ENCODE data around the gene MOV10.
A peak's percentile ranks its signal among the peaks of the same experiment; 100 is the strongest.

MOV10 gene

DNA sequence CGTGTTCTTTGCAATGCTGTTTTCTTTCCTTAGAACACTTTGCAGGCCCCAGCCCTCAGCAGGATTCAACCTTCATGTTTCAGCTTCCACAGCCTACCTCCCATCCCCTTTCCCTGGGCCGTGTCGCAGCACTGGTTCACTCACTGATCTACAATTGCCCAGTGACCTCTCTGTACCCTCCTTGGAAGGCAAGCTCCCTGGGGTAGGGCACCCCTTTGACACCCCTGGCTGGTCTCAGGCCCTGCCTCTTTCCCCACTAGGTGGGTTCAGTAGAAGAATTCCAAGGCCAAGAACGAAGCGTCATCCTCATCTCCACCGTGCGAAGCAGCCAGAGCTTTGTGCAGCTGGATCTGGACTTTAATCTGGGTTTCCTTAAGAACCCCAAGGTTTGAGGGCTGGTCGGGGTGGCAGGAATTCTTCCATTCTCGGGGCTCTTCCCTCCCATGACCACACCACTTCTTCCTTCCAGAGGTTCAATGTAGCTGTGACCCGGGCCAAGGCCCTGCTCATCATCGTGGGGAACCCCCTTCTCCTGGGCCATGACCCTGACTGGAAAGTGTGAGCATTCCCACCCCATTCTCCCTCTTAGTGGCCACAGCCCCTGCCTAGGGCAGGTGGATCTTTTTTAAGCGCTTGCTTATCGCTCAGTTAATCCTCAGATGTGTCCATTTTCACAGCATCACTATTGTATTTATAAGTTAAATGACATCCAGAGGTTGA is 25.1 kb downstream of the MOV10 start:
- DNase-seq = no peak
- peak; percentile 41 for ATAC-seq
- H3K36me3 Mint-ChIP-seq (ENCODE audit: low read depth) = peaks cover 9% of the 10 kb centered on the region
- H3K4me1 Mint-ChIP-seq = peaks cover 50% of the 10 kb centered on the region
- peak overlapping the region; percentile 93 for H3K27ac Mint-ChIP-seq
- H3K4me3 Mint-ChIP-seq = no peak overlapping the region
- no peaks in the 10 kb centered on the region for H3K27me3 Mint-ChIP-seq
- H3K9me3 Mint-ChIP-seq = no peaks in the 10 kb centered on the region

DNA sequence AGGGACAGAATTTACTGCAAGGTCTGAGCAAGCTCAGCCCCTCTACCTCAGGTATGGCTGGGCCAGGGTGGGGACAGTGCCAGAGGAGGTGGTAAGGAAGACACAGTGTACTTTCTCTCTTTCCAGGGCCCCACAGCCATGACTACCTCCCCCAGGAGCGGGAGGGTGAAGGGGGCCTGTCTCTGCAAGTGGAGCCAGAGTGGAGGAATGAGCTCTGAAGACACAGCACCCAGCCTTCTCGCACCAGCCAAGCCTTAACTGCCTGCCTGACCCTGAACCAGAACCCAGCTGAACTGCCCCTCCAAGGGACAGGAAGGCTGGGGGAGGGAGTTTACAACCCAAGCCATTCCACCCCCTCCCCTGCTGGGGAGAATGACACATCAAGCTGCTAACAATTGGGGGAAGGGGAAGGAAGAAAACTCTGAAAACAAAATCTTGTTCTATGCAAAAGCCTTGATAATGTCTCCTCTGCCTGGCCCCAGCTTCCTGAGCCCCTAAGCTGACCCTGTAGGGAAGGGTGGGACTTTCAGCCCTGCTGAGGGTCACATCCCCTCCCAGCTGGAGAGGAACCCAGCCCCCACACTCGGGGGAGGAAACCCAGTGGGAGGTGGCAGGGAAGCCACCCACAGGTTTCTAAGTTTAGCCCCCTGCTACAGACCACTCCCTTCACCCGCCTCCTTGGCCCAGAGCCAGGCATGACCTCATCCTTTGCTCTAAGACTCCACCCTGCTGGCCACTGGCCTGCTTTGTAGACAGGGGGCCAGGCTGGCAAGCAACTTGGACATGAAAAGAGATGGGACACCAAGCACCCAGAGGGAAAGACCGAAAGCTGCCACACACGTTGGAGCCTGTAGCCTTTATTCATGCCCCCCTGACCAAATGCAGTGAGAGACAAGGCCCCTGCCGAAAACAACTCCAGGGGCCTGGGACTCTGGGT is 26.1 kb downstream of the MOV10 start:
- Mint-ChIP-seq H3K4me1 (peaks cover 60% of the 10 kb centered on the region), H3K27ac (peak overlapping the region; percentile 93), H3K4me3 (peak overlapping the region; percentile 48), H3K27me3 (no peaks in the 10 kb centered on the region), H3K36me3 (ENCODE audit: low read depth) (peaks cover 9% of the 10 kb centered on the region), H3K9me3 (no peaks in the 10 kb centered on the region)
- peak; percentile 33 for ATAC-seq
- DNase-seq = peak; percentile 85

DNA sequence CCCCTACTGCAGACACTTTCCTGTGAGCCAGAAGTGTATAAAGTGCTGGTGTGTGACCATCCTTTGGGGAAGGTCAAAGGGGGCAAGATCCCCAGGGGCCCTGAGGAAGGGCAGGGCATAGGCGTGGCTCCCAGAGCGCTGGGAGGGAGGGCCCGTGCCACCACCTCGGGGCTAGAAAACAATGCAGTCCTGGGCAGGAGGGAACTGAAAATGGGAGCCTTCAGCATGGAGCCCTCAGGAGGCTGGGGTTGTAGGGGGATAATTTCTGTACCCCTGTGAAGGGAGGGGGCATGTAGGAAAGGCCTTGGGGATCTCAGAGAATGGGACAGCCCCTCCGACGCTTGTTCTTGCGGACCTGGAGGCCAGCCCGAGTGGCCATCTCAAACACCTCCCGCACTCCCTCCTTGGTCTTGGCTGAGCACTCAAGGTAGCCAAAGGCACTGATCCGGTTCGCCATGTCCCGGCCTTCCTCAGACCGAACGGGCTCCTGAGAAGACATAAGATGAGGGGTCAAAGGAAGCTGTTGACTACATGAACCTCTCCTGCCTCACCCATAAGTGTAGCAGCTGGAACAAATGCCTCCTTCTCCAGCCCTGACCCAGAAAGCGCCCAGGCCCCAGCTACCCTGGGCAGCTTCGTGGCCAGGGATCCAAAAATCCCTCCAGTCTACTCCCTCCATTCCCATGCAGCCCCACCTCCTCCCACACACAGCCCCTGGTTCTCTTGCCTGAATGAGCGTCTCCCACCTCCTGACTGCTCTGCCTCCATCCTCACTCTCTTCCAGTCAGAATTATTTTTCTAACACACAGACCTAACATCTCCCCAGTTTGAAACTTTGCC is 27.0 kb downstream of the MOV10 start:
- H3K4me3 Mint-ChIP-seq = peak overlapping the region; percentile 48
- H3K36me3 Mint-ChIP-seq (ENCODE audit: low read depth) = peaks cover 9% of the 10 kb centered on the region
- peaks cover 67% of the 10 kb centered on the region for H3K4me1 Mint-ChIP-seq
- peak overlapping the region; percentile 93 for H3K27ac Mint-ChIP-seq
- no peak for DNase-seq
- no peaks in the 10 kb centered on the region for H3K27me3 Mint-ChIP-seq
- no peaks in the 10 kb centered on the region for H3K9me3 Mint-ChIP-seq
- no peak for ATAC-seq

DNA sequence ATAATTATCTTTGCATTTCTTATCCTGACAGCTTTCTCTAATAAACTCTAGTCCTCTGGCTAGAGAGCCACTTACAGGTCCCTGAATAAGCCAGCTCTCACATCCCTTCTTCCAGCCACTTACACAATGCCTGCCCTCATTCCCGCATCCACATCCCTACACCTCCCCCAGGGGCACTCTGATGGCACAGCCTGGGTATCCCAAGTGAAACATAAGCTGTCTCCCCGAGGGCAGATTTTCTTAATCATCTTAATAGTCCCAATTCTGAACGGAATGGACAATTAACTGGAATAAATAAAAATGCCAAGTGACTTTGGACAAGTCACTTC is 27.6 kb downstream of the MOV10 start:
- no peaks in the 10 kb centered on the region for H3K9me3 Mint-ChIP-seq
- ATAC-seq (no peak), DNase-seq (no peak)
- H3K4me1 Mint-ChIP-seq = peaks cover 67% of the 10 kb centered on the region
- H3K27ac Mint-ChIP-seq = peak overlapping the region; percentile 46
- H3K27me3 Mint-ChIP-seq = no peaks in the 10 kb centered on the region
- peaks cover 9% of the 10 kb centered on the region for H3K36me3 Mint-ChIP-seq (ENCODE audit: low read depth)
- H3K4me3 Mint-ChIP-seq = no peak overlapping the region

DNA sequence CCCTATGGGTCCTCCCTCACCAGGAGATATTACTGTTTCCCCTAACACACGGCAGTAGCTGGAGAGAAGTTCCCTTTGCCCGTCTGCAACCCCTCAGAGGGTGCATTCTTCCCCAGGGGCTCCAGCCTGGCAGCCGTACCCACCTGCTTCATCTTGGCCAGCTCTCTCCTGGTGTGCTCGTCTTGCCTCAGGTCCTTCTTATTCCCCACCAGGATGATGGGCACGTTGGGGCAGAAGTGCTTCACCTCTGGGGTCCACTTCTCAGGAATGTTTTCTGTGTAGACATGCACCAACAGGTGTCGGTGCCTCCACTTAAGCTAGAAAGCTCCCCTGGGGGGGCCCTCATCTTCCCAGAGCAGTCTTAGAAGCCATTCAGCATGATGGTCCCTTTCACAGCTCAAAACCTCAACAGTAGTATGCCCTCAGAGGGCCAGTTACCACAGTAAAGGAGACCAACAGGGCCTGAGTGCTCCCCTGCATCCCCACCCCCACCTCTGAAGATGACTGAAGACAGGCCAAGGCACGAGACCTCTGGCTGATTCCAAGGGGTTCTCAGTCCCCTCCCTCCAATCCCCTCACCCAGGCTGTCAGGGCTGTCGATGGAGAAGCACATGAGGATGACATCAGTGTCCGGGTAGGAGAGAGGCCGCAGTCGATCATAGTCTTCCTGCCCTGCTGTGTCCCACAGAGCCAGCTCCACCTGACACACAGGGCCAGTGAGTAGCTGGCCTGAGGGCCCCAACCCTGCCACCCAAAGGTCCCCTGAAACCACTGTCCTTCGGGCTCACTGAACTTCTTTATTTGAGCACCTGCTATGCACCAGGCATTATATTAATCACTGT is 28.2 kb downstream of the MOV10 start:
- ATAC-seq = no peak
- Mint-ChIP-seq H3K27me3 (no peaks in the 10 kb centered on the region), H3K9me3 (no peaks in the 10 kb centered on the region), H3K36me3 (ENCODE audit: low read depth) (peaks cover 9% of the 10 kb centered on the region), H3K4me3 (no peak overlapping the region), H3K4me1 (peaks cover 67% of the 10 kb centered on the region), H3K27ac (peak overlapping the region; percentile 46)
- DNase-seq = no peak

DNA sequence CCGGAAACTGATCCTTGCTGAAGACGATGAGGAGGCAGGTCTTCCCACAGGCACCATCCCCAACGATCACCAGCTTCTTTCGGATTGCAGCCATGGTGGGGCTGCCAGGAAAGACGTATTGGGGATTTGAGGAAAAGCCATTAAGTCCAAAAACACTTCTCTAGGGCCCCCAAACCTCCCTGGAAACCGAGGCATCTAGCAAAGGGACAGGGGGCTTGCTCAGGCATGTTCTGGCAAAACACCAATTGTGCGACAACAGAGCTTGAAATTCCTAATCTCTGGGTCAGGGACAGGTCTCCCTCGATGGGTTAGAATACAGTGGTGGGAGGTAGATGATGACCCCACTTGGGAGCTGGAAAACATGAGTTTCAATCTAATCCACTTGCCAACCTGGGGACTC is 29.2 kb downstream of the MOV10 start:
- DNase-seq = no peak
- Mint-ChIP-seq H3K4me3 (no peak overlapping the region), H3K27me3 (peaks cover 2% of the 10 kb centered on the region), H3K27ac (no peak overlapping the region), H3K4me1 (peaks cover 67% of the 10 kb centered on the region), H3K36me3 (ENCODE audit: low read depth) (peaks cover 9% of the 10 kb centered on the region), H3K9me3 (no peaks in the 10 kb centered on the region)
- no peak for ATAC-seq

DNA sequence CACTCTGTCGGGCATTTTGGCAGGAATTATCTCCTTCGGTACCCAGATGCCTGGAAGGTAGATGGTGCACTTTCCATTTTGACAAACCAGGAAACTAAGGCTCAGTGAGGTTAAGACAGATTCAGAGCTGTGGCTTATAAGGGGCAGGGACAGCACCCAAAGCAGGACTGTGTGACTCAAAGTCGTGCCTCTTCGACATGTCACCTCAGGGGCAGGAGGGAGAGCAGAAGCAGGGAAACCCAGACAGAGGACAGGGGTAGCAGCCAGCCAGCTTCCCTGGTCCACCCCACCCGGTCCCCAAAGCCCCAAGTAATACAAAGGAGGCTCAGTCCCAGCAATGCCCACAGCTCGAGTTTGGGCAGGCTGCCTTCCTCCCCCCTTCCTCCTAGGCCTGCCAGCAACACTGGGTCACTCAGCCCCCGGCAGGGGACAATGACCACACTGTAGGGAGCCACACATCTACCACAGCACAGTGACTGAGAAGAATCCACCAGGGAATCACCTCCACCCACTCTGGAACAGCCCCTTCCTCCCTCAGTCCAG is 30.0 kb downstream of the MOV10 start:
- peak; percentile 63 for ATAC-seq
- Mint-ChIP-seq H3K27ac (peak overlapping the region; percentile 78), H3K9me3 (no peaks in the 10 kb centered on the region), H3K4me1 (peaks cover 65% of the 10 kb centered on the region), H3K36me3 (ENCODE audit: low read depth) (peaks cover 9% of the 10 kb centered on the region), H3K27me3 (peaks cover 2% of the 10 kb centered on the region), H3K4me3 (peak overlapping the region; percentile 74)
- DNase-seq = peak; percentile 56

DNA sequence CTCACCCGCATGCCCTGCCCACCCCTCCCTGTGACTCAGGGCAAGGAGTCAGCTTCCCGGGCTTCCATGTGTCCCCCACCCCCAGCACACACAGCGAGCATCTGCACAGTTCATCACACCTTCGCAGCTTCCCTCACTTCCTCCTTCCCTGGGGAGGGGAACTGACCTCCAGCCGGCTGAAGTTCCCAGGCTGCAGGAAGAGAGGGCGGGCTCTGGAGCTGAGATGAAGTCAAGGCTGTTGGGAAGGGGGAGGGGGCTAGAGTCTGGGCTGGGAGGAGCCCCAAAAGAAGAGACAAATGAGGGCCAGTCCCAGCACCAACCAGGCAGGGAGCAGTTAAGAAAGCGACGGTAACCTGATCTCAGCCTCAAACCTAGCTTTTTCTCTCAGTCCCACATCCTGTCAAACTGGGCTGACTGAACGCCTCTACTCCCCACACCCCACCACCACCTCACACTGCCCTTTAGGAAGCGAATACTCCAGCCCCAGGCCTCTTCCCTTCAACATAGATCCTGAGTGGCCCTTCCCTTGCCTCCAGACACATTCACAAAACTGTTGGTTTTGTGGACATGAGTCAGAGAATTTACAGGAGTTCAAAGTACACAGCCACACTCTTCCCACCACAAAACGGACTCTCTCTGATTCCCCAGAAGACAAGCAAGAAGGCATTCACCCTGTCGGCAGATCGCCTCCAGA is 30.6 kb downstream of the MOV10 start:
- DNase-seq (peak; percentile 62), ATAC-seq (peak; percentile 62)
- H3K4me3 Mint-ChIP-seq = peak overlapping the region; percentile 74
- peaks cover 64% of the 10 kb centered on the region for H3K4me1 Mint-ChIP-seq
- peaks cover 9% of the 10 kb centered on the region for H3K36me3 Mint-ChIP-seq (ENCODE audit: low read depth)
- H3K27me3 Mint-ChIP-seq = peaks cover 2% of the 10 kb centered on the region
- H3K9me3 Mint-ChIP-seq = no peaks in the 10 kb centered on the region
- peak overlapping the region; percentile 78 for H3K27ac Mint-ChIP-seq

DNA sequence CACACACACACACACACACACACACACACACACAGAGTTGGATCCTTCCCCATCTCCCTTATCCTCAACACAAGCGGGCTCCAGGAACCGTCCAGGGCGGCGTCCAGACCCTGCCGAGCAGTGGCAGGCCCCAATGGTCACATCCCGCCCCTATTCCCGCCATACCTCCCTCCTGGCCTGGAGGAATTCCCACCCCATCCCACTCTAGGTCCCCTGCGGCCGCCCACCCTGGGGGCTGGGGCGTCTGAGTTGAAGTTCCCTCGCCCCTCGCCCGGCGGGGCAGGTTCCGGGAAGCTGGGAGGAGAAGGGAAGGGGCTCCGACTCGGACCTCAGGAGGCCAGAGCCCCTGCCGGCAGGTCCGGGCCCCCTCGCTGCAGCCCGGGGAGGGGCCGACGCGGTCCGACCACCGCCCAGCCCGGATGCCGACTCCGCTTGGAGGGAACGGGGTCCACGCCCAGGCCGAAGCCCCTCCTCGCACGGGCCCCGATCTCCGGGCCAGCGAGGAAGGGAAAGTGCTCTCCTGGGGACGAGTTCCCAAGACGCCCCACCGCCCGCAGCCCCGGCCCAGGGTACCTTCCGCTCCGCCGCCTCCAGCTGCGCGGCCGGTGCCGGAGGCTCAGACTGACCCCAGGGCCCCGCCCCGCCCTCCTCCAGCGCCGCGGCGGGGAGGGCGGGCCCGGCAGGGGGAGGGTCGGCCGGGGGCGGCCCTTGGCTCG is 32.2 kb downstream of the MOV10 start, which contains the start of gene RHOC:
Gene RHOC, minus strand, starts transcription at position 623 of the 716 bp plus-strand sequence. CDS start 3,328 bp downstream, outside the sequence.
- H3K36me3 Mint-ChIP-seq (ENCODE audit: low read depth) = peaks cover 5% of the 10 kb centered on the region
- DNase-seq = no peak
- peaks cover 48% of the 10 kb centered on the region for H3K4me1 Mint-ChIP-seq
- peaks cover 2% of the 10 kb centered on the region for H3K27me3 Mint-ChIP-seq
- ATAC-seq = peak; percentile 29
- no peaks in the 10 kb centered on the region for H3K9me3 Mint-ChIP-seq
- H3K4me3 Mint-ChIP-seq = peak within 1 kb of the TSS; percentile 74
- H3K27ac Mint-ChIP-seq = no peak within 1 kb of the TSS

DNA sequence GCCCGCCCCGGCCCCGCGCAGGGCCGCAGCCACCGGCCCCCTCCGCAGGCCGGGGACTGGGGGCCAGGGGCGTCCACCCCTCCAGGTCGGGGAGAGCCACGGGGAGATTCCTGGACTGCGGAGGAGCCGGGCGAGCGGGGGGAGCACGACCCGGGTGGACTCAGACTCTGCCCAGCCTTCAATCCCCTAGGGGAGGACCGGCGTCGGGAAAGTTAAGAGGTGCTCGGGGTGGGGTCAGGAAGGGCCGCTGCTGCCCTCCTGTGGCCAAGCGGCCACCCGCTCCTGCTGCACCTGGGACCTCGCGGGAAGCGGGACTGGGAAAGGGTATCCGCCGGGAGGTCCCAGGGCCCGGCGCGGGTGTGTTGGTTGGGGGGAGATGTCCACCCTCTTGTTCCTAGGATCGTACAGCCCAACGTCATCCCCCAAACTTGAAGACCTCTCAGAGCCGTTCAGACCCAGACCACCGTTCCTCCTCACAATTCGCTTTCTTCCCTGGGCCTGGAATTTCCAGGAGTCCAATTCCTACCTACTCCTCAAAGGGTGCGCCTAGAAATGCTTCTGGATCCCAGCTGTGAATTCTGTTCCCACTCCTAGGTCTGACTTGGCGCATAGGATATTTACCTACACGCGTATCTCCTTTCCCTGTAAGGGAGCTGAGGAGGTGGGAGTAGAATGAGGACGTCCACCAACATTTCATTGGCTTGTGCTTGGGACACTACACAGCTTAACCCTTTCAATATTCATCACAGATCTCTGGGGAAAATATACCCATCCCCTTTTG is 33.0 kb downstream of the MOV10 start:
- Mint-ChIP-seq H3K36me3 (ENCODE audit: low read depth) (no peaks in the 10 kb centered on the region), H3K4me3 (peak overlapping the region; percentile 65), H3K27ac (no peak overlapping the region), H3K9me3 (no peaks in the 10 kb centered on the region), H3K27me3 (peaks cover 2% of the 10 kb centered on the region), H3K4me1 (peaks cover 41% of the 10 kb centered on the region)
- peak; percentile 79 for DNase-seq
- peak; percentile 54 for ATAC-seq

DNA sequence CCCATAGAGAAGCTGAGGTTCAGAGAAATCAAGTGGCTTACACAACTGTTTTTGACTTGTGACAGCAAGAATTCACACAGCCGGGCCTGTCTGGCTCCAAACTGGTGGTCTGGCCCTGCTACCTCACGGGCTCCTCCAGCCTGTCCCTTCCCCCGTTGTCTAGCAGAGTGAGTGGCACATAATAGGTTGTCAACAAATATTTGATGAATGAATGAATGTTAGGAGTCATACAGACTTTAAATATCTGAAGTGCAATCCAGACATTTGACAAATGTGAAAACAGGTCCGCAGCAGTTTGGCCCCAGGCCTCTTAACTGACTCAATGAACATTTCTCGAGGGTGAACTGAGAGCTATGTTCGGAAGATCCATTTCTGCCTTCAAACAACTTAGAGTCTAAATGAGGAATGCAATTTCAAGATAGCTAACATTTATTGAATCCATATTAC is 33.6 kb downstream of the MOV10 start:
- DNase-seq = no peak
- Mint-ChIP-seq H3K27ac (no peak overlapping the region), H3K4me1 (peaks cover 36% of the 10 kb centered on the region)

DNA sequence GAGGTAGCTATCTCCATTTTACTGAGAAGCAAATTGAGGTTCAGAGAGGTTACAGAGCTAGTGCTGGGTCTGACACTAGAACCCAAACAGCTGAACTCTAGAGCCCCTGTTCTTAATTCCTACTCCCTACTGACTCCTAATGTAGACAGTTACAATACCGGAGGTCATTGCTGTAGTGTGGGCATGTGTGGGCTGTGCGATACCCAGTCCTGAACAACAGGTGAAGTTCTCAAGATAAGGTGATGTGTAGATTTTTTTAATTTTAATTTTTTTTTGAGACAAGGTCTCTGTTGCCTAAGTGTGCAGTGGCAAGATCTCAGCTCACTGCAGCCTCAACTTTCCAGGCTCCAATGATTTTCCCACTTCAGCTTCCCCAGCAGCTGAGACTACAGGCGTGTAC is 34.0 kb downstream of the MOV10 start:
- Mint-ChIP-seq H3K27ac (no peak overlapping the region), H3K36me3 (ENCODE audit: low read depth) (no peaks in the 10 kb centered on the region), H3K27me3 (peaks cover 8% of the 10 kb centered on the region), H3K9me3 (no peaks in the 10 kb centered on the region), H3K4me3 (no peak overlapping the region), H3K4me1 (peaks cover 33% of the 10 kb centered on the region)
- no peak for ATAC-seq
- no peak for DNase-seq

More for the DNA sequence above, 33.6 kb downstream of the MOV10 start:
- ATAC-seq = no peak
- Mint-ChIP-seq H3K36me3 (ENCODE audit: low read depth) (no peaks in the 10 kb centered on the region), H3K9me3 (no peaks in the 10 kb centered on the region), H3K27me3 (peaks cover 3% of the 10 kb centered on the region), H3K4me3 (no peak overlapping the region)
